GM19351 (cell line): ENCODE results near the gene SORBS2.
"Not testable (repeated sequence)": the region's sequence is repeated elsewhere in the genome, so short reads cannot be mapped to it uniquely, and the experiment has no call there.

Source experiments
- ATAC-seq: cut with Tn5 transposase; IDR thresholded peaks from one replicate; pipeline ENCODE4 v1.9.1; 2021; ENCODE audit warnings: mild to moderate bottlenecking, moderate library complexity; ENCODE audit not compliant: unreplicated experiment

Gene SORBS2

DNA sequence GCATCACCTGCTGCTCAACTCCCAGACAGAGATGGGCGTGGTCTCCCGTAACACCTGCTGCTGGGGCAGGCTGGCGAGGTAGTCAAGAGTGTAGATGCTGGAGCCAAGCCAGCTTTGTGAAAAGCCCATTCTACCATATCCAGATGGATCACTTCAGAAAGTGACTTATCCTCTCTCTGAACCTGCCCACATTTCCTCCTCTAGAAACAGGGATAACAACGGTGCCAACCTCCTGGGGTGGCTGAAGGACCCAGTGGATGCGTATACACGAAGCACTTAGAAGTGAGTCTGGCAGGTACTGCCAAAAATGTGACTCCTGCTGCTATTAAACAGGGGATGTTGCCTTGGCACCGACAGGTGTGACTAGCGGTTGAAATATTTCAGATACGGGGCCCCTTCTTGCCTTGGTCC, 95.8 kb downstream of the SORBS2 start:
- no peak for ATAC-seq

GRCh38 chr4:185714524-185714923, 97.5 kb downstream of the SORBS2 start:
- not testable (repeated sequence) for ATAC-seq

GRCh38 chr4:185713731-185714130, 98.3 kb downstream of the SORBS2 start:
- no peak for ATAC-seq

DNA sequence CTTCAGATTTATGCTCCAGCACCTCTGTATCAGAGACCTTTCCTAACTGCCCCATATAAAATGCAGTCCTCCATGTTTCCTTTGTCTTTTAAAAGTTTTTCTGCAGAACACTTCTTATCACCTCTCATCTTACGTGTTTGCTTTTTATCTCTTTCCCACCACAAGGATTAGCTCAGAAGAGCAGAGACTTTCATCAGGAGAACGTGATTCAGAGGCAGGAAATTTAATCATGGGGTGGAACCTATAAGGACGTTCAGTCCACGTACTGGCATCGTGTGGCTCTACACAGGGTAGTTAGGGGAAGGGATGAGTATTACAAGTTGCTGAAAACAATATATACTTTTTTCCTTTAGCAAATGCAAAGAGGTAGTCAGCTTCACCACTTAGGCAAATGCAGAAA, 98.7 kb downstream of the SORBS2 start:
- no peak for ATAC-seq

DNA sequence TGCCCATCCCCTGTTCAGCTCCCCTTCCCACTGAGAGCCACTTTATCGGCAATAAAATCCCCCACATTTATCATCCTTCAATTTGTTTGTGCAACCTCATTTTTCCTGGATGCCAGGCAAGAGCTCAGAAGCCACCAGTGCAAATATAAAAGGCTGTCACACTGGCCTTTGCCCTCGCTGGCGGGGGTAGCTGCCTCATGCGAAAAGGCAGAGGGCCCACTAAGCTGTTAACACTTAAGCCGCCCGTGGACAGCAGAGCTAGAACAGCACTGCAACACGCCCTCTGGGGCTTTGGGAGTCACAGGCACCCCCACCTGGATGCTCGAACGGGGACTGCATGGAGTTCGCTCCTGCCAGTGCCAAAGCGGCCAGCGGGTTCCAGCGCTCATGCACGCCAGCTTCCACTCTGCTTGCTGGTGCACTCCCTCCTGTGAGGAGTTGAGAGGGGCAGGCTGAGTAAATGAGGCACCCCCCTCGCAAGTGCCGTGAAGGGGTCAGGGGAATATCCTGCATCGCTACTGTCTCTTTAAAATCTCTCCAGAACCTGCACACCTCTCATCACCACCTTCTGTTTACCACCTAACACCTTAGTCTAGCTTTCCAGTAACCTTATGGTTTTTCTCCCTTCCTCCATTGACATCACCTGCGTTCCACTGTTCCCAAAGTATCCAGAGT, 99.5 kb downstream of the SORBS2 start:
- no peak for ATAC-seq

- ATAC-seq = no peak
Observed at GRCh38 chr4:185711726-185712125, 100.3 kb downstream of the SORBS2 start.

GRCh38 chr4:185710487-185710995, 101.5 kb downstream of the SORBS2 start:
- ATAC-seq = no peak

- ATAC-seq = no peak
Observed at GRCh38 chr4:185709802-185710486, 102.0 kb downstream of the SORBS2 start.

DNA sequence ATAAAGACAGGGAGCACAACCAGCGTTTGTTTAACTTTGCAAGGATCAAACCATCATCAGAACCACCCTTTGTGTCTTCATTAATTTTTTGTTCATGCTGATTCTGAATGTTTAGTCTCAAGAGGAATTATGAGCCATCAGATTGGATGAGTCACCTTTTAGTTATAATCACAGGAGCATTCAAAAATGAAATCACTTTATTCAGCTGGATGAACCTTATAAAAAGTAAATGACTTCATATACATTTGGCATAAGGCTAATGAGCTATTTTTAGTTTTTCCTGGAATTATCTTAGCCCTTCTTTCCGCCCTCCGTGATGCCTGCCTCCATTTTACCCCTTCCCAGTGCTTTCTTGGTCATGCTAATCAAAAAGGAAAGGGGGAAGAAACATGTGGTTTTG, 103.6 kb downstream of the SORBS2 start:
- ATAC-seq = no peak

DNA sequence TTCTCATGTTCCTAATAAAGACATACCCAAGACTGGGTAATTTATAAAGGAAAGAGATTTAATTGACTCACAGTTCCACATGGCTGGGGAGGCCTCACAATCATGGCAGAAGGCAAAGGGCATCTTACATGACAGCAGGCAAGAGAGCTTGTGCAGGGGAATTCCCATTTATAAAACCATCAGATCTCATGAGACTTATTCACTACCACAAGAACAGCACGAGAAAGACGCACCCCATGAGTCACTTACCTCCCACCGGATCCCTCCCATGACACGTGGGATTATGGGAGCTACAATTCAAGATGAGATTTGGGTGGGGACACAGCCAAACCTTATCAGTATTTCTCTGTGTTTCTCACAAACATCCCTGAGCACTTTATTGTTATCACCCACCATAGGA, 104.4 kb downstream of the SORBS2 start:
- ATAC-seq = not testable (repeated sequence)

- ATAC-seq = no peak
Observed at GRCh38 chr4:185702147-185702663, 109.8 kb downstream of the SORBS2 start.

DNA sequence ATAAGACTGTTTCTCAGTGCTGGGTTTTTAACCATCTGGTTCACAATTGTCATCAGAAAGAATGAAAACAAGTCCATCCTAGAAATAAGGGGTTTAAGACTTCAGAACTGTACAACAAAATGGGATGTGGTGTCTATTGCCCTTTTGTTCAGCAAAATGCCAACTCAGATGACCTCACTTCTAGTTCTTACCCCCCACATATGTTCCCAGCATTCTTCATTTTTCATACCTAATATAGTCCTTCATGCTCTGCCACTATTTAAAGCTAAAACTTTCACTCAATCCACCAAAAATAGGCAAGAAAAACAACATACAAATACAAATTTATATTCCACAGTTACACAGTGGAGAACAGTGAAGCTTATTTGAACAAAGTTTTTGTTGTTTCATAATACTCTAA, 111.4 kb downstream of the SORBS2 start:
- ATAC-seq = no peak

DNA sequence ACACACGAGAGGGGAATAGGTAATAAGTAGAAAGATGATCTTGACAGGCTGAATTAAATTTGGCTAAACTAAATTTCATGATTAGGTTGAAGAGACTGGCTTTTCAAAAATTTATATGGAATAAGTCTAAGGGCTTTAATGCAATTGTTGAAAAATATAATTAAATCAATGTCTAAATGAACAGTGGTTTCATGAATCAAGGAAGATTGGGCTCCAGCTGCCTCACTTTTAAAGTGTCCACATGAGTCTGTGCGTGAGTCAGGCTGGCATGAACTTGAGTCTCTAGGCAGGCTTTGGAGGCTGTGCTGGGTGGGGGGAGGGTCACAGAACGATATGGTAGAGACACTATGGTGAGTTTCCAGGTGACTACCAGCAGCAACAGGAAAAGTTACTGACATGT, 111.9 kb downstream of the SORBS2 start:
- ATAC-seq = no peak

GRCh38 chr4:185697488-185697887, 114.5 kb downstream of the SORBS2 start:
- no peak for ATAC-seq

DNA sequence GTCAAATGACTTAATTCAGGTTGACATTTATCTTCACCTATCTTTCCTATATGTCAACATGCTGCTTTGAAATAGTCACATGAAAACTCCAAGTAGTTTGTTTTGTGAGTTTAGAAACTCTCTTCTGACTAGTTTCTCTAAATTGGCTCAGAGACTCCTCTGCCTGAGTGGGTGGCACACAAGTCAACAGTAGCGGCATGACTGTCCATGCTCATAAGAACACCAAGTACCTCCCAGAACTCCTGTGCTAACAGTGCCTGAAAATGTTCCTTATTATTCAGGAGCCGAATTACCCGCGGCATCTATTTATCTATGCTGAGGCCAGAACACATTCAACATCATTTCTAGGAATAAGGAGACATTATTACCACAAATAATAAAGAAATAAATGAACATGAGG, 116.3 kb downstream of the SORBS2 start:
- ATAC-seq = no peak

GRCh38 chr4:185693548-185694215, 118.3 kb downstream of the SORBS2 start:
- no peak for ATAC-seq

DNA sequence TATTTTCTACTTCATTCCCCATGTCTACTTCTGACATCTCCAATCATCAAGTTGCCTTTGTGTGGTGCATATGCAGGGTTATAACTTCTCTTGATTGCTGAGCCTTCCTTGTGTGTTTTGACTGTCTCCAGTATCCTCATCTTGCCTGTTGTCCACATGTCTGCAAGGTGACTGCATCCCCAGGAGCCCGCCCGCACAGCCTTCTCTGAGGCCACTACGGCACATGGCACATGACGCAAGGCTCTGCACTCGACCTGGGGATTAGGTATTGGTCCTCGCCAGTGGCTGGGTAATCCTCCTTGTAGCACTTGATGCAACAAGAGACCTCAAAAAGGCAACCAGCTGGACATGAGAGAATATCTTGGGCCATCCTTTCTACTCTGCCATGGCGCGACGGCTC, 122.6 kb downstream of the SORBS2 start:
- ATAC-seq = no peak

- no peak for ATAC-seq
Observed at GRCh38 chr4:185685804-185686203, 126.2 kb downstream of the SORBS2 start.

DNA sequence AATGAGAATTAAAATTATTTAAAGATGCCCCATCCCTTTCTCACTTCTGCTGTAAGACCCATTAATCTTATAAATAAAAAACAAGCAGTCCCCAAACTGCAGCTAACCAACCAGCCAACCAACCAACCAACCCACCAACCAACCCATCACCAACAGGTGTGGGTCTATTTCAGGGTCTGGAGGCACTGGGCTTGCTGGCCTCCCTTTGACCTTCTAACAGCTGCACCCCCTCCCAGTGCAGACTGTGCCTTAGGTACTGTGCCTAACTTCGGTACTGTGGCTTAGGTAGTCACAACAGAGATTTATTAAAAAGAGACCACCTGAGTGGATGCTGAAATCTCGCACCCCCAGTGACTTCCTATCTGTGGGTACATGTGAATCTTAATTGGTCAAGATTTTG, 128.1 kb downstream of the SORBS2 start:
- ATAC-seq = no peak

DNA sequence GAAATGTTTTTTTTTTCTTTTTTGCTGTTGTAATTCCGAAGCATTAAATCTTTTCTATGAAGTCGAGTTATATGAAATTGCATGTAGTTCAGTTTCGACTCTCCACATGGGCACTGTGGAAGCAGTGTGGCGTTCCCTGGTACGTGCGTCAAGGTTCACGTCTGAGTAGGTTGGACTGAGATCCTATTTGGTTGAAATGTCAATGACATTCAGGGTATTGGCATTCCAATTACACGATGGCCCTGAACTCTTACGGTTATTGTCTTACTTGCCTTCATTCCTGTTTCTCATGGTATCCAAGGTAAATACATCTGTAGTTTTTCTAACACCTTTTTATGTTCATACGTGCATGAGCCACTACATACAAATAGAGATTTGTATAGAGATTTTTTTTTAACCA, 128.8 kb downstream of the SORBS2 start:
- ATAC-seq = no peak

GRCh38 chr4:185682236-185682635, 129.8 kb downstream of the SORBS2 start:
- ATAC-seq = no peak

- ATAC-seq = no peak
Observed at GRCh38 chr4:185681604-185682003, 130.4 kb downstream of the SORBS2 start.
